Thymus (tissue), 11 donors: Measurements from ENCODE around the gene HMX1. TPM values are rescaled to one million over a fixed set of nuclear protein-coding genes. Genes with fewer than 3 reads are reported as not detected.

Source experiments
- DNase-seq, 9 donors: peaks; one replicate each; pipeline ENCODE4 v3.0.0-alpha.2; 2013; ENCODE audit warnings: low spot score in 9 of 9, low read depth in 6 of 9, missing footprints in 1 of 9
- H3K27ac ChIP-seq, 2 donors: one replicate each; pipeline ENCODE4 v1.5.1; 2013; ENCODE audit warnings: control low read depth in 1 of 2, low read depth in 1 of 2, low read length in 1 of 2, mild to moderate bottlenecking in 1 of 2, moderate library complexity in 1 of 2
- H3K27me3 ChIP-seq, 2 donors: one replicate each; pipeline ENCODE4 v1.5.1; 2013; ENCODE audit warnings: low read length in 1 of 2; ENCODE audit not compliant: control insufficient read depth in 2 of 2, insufficient read depth in 1 of 2
- H3K36me3 ChIP-seq, 2 donors: one replicate each; pipeline ENCODE4 v1.5.1; 2013; ENCODE audit warnings: low read length in 1 of 2, mild to moderate bottlenecking in 1 of 2, moderate library complexity in 1 of 2; ENCODE audit not compliant: control insufficient read depth in 2 of 2, insufficient read depth in 2 of 2
- H3K4me1 ChIP-seq, 2 donors: one replicate each; pipeline ENCODE4 v1.5.1; 2013; ENCODE audit warnings: low read length in 2 of 2; ENCODE audit not compliant: control insufficient read depth in 2 of 2, insufficient read depth in 2 of 2
- H3K4me3 ChIP-seq, 2 donors: one replicate each; pipeline ENCODE4 v1.5.1; 2013; ENCODE audit warnings: low read length in 2 of 2, control low read depth in 1 of 2, mild to moderate bottlenecking in 1 of 2
- H3K9me3 ChIP-seq, 2 donors: one replicate each; pipeline ENCODE4 v1.5.1; 2013; ENCODE audit warnings: low read length in 1 of 2, mild to moderate bottlenecking in 1 of 2; ENCODE audit not compliant: control insufficient read depth in 2 of 2, insufficient read depth in 1 of 2
- WGBS: extraction: QIAGEN DNeasy Blood & Tissue Kit; methylation state at CpG from one replicate; pipeline ENCODE4 v1.1.7; 2013; 5-methylcytosine and 5-hydroxymethylcytosine counted together
- polyA plus RNA-seq: library from polyadenylated mRNA; stranded (reverse); fragments of 200-250 nt; gene quantifications from one replicate; pipeline ENCODE4 v1.2.3, GENCODE V29; 2013
- total RNA-seq: library from RNA; stranded (reverse); fragments of 120-200 nt; gene quantifications from one replicate; pipeline ENCODE4 v1.2.4, GENCODE V29; 2013
- donor health status: healthy.

HMX1 gene
- total and polyA plus RNA-seq, 2 donors = 0.05 TPM; not detected in 1

DNA sequence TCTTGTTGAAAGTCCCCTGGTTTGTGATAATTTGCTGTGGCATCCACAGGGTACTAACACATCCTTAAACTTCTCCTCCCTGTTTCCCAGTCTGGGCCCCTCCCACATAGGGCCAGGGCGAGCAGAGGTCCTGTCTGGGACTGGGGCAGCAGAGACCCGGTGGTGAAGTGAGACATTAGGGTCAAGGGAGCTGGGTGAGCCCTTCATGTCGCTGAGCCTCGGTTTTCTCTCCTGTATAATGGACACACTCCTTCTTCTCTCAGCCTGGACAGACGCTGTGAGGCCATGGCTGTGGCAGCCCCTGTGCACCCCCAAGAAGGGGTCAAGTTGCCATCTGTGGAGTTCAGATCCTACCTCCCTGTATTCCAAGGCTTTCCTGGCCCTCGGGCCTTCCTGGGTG, 33.0 kb upstream of the HMX1 start:
- Histone ChIP-seq H3K4me3 (no peak overlapping the region), H3K27me3 (peaks cover 0 to 14% of the 10 kb centered on the region in 2 donors), H3K27ac (no peak overlapping the region), H3K36me3 (no peaks in the 10 kb centered on the region), H3K9me3 (peaks cover 0 to 14% of the 10 kb centered on the region in 2 donors), H3K4me1 (no peaks in the 10 kb centered on the region)
- no peak for DNase-seq
- 87% methylated on average over 6 of the region's 6 CpGs for WGBS

DNA sequence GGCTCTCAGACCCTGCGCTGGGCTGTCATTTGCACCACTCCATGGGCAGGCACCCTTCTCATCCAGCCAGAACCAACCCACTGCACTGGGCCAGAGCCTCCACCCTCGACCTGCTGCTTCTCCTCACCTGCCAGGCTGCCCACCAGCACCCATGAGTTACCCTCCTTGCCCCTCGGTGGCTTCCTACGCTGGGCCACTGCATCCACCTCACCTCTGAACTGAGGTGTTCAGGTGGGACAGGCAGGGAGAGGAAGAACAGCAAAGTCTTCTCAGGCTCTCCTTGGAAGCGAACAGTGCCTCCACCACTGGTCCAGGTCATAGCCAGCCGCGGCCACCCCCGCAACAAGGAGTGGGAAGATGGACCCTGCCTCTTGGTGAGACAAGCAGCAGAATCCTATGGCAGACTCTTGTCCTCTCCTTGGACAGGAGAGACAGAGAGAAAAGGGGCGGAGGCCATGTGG, 32.4 kb upstream of the HMX1 start:
- H3K36me3 ChIP-seq = no peaks in the 10 kb centered on the region
- H3K4me1 ChIP-seq = no peaks in the 10 kb centered on the region
- H3K27me3 ChIP-seq = peaks cover 0 to 14% of the 10 kb centered on the region in 2 donors
- WGBS = 84% methylated on average over 9 of the region's 9 CpGs
- H3K27ac ChIP-seq = no peak overlapping the region
- H3K4me3 ChIP-seq = no peak overlapping the region
- DNase-seq = no peak
- H3K9me3 ChIP-seq = peaks cover 0 to 14% of the 10 kb centered on the region in 2 donors

DNA sequence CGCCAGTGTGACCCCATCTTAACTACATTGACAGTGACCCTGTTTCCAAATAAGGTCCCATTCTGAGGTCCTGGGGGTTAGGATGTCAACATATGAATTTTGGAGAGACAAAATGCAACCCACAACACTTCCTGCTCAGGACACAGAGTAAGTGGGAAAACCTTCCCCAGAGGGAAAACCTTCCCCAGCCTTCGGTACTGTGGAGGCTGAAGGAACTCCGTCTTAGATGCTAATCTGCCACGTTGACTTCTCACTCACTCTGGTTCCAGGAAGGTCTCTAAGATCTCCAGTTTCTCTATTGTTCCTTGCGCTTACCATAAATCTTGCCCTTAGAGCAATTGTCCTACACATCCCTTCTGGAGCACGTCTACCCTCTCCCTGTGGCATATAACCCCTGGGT, 29.7 kb upstream of the HMX1 start:
- no peaks in the 10 kb centered on the region for H3K36me3 ChIP-seq
- 94% methylated on average over 6 of the region's 6 CpGs for WGBS
- H3K27ac ChIP-seq = no peak overlapping the region
- H3K4me3 ChIP-seq = no peak overlapping the region
- H3K9me3 ChIP-seq = peaks cover 0 to 14% of the 10 kb centered on the region in 2 donors
- peaks cover 0 to 16% of the 10 kb centered on the region in 2 donors for H3K27me3 ChIP-seq
- no peaks in the 10 kb centered on the region for H3K4me1 ChIP-seq
- DNase-seq = no peak

DNA sequence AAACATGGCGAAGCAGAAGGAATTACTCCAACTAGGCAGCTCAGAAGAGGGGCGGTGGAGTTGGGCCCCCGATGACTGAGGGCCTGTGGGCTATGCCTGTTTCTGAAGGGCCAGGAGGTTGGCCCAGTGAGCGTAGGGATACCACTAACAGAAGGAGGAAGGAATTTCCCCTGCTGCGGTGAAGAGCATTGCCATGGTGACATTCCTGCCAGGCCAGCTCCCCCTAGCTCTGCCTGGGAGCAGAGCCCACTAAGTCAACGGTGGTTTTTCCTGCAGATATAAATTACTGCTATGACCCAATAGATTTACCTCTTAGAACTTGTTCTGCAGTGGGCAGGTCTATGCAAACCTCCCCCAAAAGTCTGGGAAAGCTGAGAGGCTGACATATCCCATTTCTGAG, 28.9 kb upstream of the HMX1 start:
- no peak for DNase-seq
- H3K9me3 ChIP-seq = peaks cover 0 to 14% of the 10 kb centered on the region in 2 donors
- H3K4me3 ChIP-seq = no peak overlapping the region
- WGBS = 95% methylated on average over 6 of the region's 6 CpGs
- H3K27me3 ChIP-seq = peaks cover 4 to 23% of the 10 kb centered on the region in 2 donors
- H3K4me1 ChIP-seq = no peaks in the 10 kb centered on the region
- H3K27ac ChIP-seq = no peak overlapping the region
- H3K36me3 ChIP-seq = no peaks in the 10 kb centered on the region

DNA sequence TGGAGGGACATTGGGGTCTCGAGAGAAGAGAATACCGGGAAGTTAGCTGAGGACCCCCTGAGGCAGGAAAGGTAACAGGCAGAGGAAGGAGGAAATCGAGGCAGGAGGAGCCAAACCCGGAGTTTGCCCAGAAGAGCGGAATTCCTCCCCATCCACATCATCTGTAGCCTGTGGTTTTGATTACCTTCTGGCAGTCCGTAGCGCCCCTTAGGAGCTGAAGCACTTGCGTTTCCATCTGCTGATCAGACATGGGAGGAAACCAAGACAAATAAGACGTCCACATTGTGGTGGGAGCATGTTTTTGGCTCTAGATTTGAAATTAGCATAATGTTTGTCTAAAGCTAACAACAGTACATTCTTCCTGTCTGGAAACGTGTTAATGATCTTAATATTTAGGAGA, 26.8 kb upstream of the HMX1 start:
- no peaks in the 10 kb centered on the region for H3K4me1 ChIP-seq
- 62% methylated on average over 10 of the region's 10 CpGs for WGBS
- H3K27ac ChIP-seq = no peak overlapping the region
- no peaks in the 10 kb centered on the region for H3K36me3 ChIP-seq
- H3K27me3 ChIP-seq = peaks cover 24 to 43% of the 10 kb centered on the region in 2 donors
- DNase-seq = no peak
- peaks cover 0 to 14% of the 10 kb centered on the region in 2 donors for H3K9me3 ChIP-seq
- H3K4me3 ChIP-seq = no peak overlapping the region

DNA sequence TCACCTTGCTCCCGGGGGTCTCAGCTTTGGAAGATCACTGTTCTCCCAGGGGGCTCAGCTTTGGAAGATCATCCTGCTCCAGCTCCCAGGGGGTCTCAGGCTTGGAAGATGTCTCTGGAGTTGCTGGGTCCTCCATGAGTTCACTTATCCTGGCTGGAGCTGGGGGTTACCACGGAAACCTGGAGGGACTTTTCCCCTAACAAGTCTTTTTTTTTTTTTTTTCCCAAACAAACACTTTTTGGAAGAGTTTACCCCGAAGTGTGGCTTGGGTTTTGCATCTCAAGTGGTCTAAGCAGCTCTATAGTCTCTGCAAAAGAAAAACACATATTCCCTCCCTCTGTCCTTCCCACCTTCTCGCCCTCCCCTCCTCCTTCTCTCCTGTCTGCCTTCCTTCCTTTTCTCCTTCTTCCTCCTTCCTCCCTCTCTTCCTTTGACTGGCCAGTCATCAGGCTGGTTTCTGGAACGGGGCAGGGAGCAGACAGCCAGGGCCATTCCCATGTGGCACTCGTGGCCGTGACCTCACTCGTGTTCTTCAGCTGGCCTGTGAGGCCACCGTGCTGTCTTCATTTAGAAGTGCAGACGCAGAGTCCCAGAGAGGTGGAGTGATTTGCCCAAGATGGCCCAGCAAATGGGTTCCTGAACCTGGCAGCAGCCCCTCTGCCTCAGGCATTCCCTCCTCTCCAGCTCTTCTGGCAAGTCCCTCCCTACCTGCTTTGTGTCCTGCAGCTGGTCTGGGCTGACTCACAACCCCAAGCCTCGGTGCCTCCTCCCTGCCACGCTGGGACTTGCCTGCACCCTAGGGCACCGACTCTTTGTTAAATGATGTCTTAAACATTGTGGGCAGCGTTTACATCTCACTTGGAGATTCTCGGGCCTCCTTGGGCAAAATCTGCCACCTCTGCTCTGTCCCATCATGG, 25.9 kb upstream of the HMX1 start:
- H3K27me3 ChIP-seq = peaks cover 33 to 53% of the 10 kb centered on the region in 2 donors

DNA sequence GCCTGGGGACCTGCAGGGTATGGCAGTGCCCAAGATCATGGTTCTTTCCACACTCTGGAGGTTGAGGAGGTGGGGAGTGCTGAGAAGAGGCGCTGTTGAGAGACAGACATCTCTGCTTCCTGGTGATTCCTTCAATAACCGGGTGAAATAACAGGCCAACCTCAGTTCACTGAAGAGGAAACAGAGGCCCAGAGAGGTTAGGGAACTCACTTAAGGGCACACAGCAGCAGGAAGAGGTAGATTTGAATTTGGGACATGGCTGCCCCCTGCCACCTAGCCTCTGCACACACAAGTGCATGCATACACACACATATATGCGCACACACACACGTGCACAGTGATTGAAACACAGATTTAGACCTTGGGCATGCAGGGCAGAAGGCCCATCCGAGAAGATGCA, 24.9 kb upstream of the HMX1 start:
- Histone ChIP-seq H3K27ac (no peak overlapping the region), H3K9me3 (peaks cover 0 to 13% of the 10 kb centered on the region in 2 donors), H3K4me1 (no peaks in the 10 kb centered on the region), H3K4me3 (no peak overlapping the region), H3K36me3 (no peaks in the 10 kb centered on the region), H3K27me3 (peaks cover 43 to 61% of the 10 kb centered on the region in 2 donors)
- no peak for DNase-seq
- WGBS = 48% methylated on average over 5 of the region's 5 CpGs

More for the DNA sequence above, 25.9 kb upstream of the HMX1 start:
- no peak for DNase-seq
- 50% methylated on average over 15 of the region's 15 CpGs for WGBS
- Histone ChIP-seq H3K4me1 (no peaks in the 10 kb centered on the region), H3K27ac (no peak overlapping the region), H3K9me3 (peaks cover 0 to 14% of the 10 kb centered on the region in 2 donors), H3K4me3 (no peak overlapping the region), H3K36me3 (no peaks in the 10 kb centered on the region)

DNA sequence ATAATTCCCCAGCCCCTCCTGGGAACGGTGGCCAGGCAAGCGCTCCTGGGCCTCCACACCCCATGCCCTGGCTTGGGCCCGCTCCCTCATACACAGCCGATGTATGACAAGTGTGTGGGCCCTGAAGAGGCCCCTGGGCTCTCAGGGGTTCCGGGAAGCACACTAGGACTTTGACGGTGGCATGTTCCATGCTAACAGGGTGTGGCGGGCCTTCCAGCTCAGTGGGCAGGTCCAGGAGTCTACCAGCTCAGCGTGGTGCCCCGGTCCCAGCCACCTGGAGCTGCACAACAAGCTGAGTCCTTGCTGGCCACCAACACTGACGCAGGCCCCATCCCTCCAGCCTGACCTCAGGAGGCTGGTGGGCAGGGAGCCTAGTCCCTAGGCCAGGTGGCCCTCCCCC, 24.4 kb upstream of the HMX1 start:
- Histone ChIP-seq H3K36me3 (no peaks in the 10 kb centered on the region), H3K27me3 (peaks cover 48 to 66% of the 10 kb centered on the region in 2 donors), H3K4me3 (no peak overlapping the region), H3K4me1 (no peaks in the 10 kb centered on the region), H3K27ac (no peak overlapping the region), H3K9me3 (peaks cover 0 to 8% of the 10 kb centered on the region in 2 donors)
- 83% methylated on average over 10 of the region's 10 CpGs for WGBS
- no peak for DNase-seq

DNA sequence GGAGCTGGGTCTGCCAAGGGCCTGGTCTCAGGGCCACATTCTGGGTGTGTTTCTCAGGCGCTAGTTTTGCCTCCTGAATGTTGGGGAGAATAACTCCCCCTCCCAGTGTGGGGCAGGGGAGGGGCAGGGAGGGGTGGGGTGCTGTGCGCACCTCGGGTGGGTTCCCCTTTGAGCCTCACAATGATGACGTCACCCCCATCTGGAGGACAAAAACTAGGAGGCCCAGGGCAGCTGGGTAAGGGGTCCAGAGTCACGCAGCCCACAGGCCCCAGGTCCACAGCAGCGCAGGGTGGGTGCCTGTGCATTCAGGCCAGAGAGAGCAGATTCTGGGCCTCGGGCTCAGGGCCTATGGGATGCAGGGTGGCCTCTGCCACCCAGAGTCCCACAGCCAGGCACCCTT, 23.7 kb upstream of the HMX1 start:
- DNase-seq = no peak
- Histone ChIP-seq H3K9me3 (peaks cover 0 to 2% of the 10 kb centered on the region in 2 donors), H3K27me3 (peaks cover 55 to 73% of the 10 kb centered on the region in 2 donors), H3K4me3 (no peak overlapping the region), H3K4me1 (no peaks in the 10 kb centered on the region), H3K27ac (no peak overlapping the region), H3K36me3 (no peaks in the 10 kb centered on the region)
- 71% methylated on average over 7 of the region's 7 CpGs for WGBS
